Loucy (cell line): ENCODE measurements around the gene NRM.
"Not testable (repeated sequence)": the region's sequence is repeated elsewhere in the genome, so short reads cannot be mapped to it uniquely, and the experiment has no call there.

Source experiments
- H2AFZ ChIP-seq: fragments of 200-600 bp; sonication (generic); 2 replicates; pipeline ENCODE4 v1.6.0; 2016; ENCODE audit warnings: antibody characterized with exemption, mild to moderate bottlenecking, low read length, moderate library complexity
- H3F3A ChIP-seq: fragments of 200-600 bp; 2 replicates; pipeline ENCODE4 v1.6.0; 2016; ENCODE audit warnings: antibody characterized with exemption, low read depth, mild to moderate bottlenecking
- H3K27me3 ChIP-seq: fragments of 200-600 bp; sonication (generic); 2 replicates; pipeline ENCODE4 v1.6.1; 2014; ENCODE audit warnings: low read length, mild to moderate bottlenecking; ENCODE audit not compliant: insufficient read depth, poor library complexity, severe bottlenecking
- H3K36me3 ChIP-seq: fragments of 200-600 bp; sonication (generic); 2 replicates; pipeline ENCODE4 v1.6.1; 2016; ENCODE audit warnings: low read length; ENCODE audit not compliant: insufficient read depth
- H3K4me1 ChIP-seq: fragments of 200-600 bp; sonication (generic); 2 replicates; pipeline ENCODE4 v1.5.1; 2014; ENCODE audit warnings: low read length, mild to moderate bottlenecking; ENCODE audit not compliant: insufficient read depth, poor library complexity, severe bottlenecking
- H3K4me2 ChIP-seq: fragments of 200-600 bp; sonication (generic); 2 replicates; pipeline ENCODE4 v1.6.0; 2014; ENCODE audit warnings: antibody characterized with exemption, low read length, low read depth, mild to moderate bottlenecking; ENCODE audit not compliant: poor library complexity, severe bottlenecking
- H3K4me3 ChIP-seq: fragments of 200-600 bp; sonication (generic); 2 replicates; pipeline ENCODE4 v1.5.1; 2014; ENCODE audit warnings: low read length, mild to moderate bottlenecking, mixed read lengths; ENCODE audit not compliant: poor library complexity, severe bottlenecking
- H3K79me2 ChIP-seq: fragments of 200-600 bp; sonication (generic); 2 replicates; pipeline ENCODE4 v1.6.1; 2014; ENCODE audit warnings: low read length; ENCODE audit not compliant: insufficient read depth
- H3K9ac ChIP-seq: fragments of 200-600 bp; sonication (generic); 2 replicates; pipeline ENCODE4 v1.6.0; 2014; ENCODE audit warnings: mild to moderate bottlenecking, low read depth, low read length, moderate library complexity; ENCODE audit not compliant: poor library complexity, severe bottlenecking
- H3K9me2 ChIP-seq: fragments of 200-600 bp; sonication (generic); replicated peaks from 2 replicates; pipeline ENCODE4 v1.6.1; 2016; ENCODE audit warnings: low read depth, low read length, mixed read lengths
- H3K9me3 ChIP-seq: fragments of 200-600 bp; sonication (generic); 2 replicates; pipeline ENCODE4 v1.6.1; 2014; ENCODE audit warnings: mild to moderate bottlenecking, antibody characterized with exemption, low read length, low read depth; ENCODE audit not compliant: insufficient read depth
- H4K20me1 ChIP-seq: fragments of 200-600 bp; sonication (generic); 2 replicates; pipeline ENCODE4 v1.6.0; 2014; ENCODE audit warnings: antibody characterized with exemption, low read length, mild to moderate bottlenecking; ENCODE audit not compliant: insufficient read depth, poor library complexity, severe bottlenecking
- EZH2phosphoT487 ChIP-seq: fragments of 200-600 bp; IDR thresholded peaks from 2 replicates; pipeline ENCODE4 v1.6.1; 2018; ENCODE audit warnings: antibody characterized with exemption, mild to moderate bottlenecking, moderate library complexity, borderline replicate concordance
- TF ChIP-seq, protein P1 (sequence below): fragments of 200-600 bp; sonication (generic); conservative IDR thresholded peaks from 2 replicates; pipeline ENCODE4 v1.5.1; 2014; ENCODE audit warnings: mild to moderate bottlenecking, antibody characterized with exemption, low read length

The NRM gene

DNA sequence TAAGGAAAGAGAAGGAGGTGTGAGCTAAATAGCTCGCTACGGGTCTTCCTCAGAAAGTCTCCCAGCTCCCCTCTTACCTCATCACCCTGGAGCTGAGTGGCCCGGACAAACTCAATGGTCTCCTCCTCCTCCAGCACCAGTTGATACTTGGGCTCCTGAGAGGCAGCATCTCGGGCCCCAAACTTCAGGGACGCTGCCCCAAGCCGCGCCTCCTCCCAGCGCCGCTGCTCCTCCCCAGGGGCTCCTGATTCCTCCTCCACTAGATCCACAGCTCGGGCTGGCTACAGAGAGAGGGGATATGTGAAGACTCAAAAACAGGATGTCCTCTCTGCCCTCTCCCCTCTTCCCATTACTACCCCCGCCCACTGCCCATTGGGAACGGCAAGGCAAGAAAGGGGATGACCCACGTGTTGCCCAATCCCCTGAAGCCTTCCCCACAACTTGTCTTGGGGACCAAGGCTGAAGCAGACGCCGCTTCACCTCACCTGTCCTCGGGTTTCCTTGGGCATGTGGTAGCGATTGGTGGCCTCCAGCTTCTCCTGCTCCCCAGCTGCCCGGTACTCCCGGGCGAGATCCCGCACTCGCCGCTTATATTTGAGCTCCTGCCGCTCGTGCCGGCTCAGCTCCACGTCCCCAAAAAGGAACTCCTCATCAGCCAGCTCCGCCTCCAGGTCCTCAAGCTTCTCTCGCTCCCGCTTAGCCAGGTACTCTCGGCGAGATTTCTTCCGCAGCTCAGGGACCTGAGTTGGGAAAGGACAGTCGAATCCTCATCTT lies 25.6 kb downstream of the NRM start:
- Histone ChIP-seq H3K4me3 (no peak overlapping the region), H3K36me3 (peaks cover 34% of the 10 kb centered on the region; the same call in 1 of the 2 replicates), H2AFZ (no peak overlapping the region)

DNA sequence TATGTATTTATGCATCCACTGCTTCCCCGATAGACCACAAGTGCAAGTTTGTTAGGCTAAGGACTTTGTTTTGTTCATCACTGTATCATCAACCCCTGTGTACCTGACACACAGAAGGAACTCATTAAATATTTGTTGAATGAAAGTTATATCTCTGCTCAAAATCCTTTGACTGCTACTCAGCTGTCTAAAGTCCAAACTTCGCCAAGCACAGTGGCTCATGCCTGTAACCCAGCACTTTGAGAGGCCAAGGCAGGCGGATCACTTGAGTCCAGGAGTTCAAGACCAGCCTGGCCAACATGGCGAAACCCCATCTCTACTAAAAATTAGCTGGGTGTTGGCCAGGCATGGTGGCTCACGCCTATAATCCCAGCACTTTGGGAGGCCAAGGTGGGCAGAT lies 32.9 kb downstream of the NRM start:
- H3K36me3 ChIP-seq, result peaks cover 78% of the 10 kb centered on the region; the same call in 1 of the 2 replicates
- H3K9ac ChIP-seq, H3F3A ChIP-seq: not testable (repeated sequence)

More for the DNA sequence above, 25.6 kb downstream of the NRM start:
- Histone ChIP-seq H3K9me3 (no peaks in the 10 kb centered on the region), H3K4me2 (no peak overlapping the region), H3K9me2 (no peaks in the 10 kb centered on the region), H3K27me3 (no peaks in the 10 kb centered on the region), H3K79me2 (0 out of 2 replicates have a peak, but pooled peaks cover 4% of the 10 kb centered on the region), H3K4me1 (no peaks in the 10 kb centered on the region), H3K9ac (no peak overlapping the region), H4K20me1 (no peaks in the 10 kb centered on the region), H3F3A (no peaks in the 10 kb centered on the region)
- no peak for TF ChIP-seq EZH2phosphoT487
- TF ChIP-seq, protein P1, sequence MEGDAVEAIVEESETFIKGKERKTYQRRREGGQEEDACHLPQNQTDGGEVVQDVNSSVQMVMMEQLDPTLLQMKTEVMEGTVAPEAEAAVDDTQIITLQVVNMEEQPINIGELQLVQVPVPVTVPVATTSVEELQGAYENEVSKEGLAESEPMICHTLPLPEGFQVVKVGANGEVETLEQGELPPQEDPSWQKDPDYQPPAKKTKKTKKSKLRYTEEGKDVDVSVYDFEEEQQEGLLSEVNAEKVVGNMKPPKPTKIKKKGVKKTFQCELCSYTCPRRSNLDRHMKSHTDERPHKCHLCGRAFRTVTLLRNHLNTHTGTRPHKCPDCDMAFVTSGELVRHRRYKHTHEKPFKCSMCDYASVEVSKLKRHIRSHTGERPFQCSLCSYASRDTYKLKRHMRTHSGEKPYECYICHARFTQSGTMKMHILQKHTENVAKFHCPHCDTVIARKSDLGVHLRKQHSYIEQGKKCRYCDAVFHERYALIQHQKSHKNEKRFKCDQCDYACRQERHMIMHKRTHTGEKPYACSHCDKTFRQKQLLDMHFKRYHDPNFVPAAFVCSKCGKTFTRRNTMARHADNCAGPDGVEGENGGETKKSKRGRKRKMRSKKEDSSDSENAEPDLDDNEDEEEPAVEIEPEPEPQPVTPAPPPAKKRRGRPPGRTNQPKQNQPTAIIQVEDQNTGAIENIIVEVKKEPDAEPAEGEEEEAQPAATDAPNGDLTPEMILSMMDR, result no peak

DNA sequence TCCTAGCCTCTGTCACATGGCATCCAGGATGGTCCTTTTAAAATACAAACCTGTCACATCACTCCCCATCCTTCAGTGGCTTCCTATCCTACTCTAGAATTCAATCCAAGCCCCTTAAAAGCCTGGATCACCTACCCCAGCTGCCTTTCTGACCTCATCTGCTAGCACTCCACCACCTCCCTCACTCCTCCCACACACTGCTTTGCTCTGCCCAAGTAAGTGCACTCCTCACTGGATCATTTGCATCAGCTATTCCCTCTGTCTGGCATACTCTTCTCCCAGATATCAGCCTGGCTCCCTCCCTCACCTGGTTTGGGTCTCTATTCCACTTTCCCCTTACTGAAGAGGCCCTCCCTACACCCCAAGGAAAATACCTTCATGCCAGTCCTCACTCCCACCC lies 33.3 kb downstream of the NRM start:
- H3F3A ChIP-seq, result no peaks in the 10 kb centered on the region; the same call in 1 of the 2 replicates
- H3K9me2 ChIP-seq, result no peaks in the 10 kb centered on the region
- H3K9me3 ChIP-seq, result no peaks in the 10 kb centered on the region
- no peak for TF ChIP-seq EZH2phosphoT487
- TF ChIP-seq, protein P1, result no peak
- no peak overlapping the region for H3K9ac ChIP-seq
- H2AFZ ChIP-seq, result no peak overlapping the region
- no peak overlapping the region for H3K4me3 ChIP-seq
- peaks cover 78% of the 10 kb centered on the region; the same call in 1 of the 2 replicates for H3K36me3 ChIP-seq
- no peaks in the 10 kb centered on the region for H3K79me2 ChIP-seq
- no peak overlapping the region for H3K4me2 ChIP-seq
- H4K20me1 ChIP-seq, result no peaks in the 10 kb centered on the region
- no peaks in the 10 kb centered on the region for H3K4me1 ChIP-seq
- no peaks in the 10 kb centered on the region for H3K27me3 ChIP-seq

More for the DNA sequence above, 32.9 kb downstream of the NRM start:
- not testable (repeated sequence) for H3K4me3 ChIP-seq, H3K4me1 ChIP-seq, H4K20me1 ChIP-seq, H2AFZ ChIP-seq, H3K27me3 ChIP-seq, H3K9me2 ChIP-seq, H3K79me2 ChIP-seq, H3K4me2 ChIP-seq, H3K9me3 ChIP-seq
